Right lobe of liver (tissue), 4 donors: Measurements from ENCODE around the gene PLAC1.

ENCODE experiments used
- CTCF ChIP-seq, 4 donors: fragments of 200-600 bp in 3 of 4; fragments of 450-650 bp in 1 of 4; IDR thresholded peaks; one replicate each; pipeline versions ENCODE4 v1.5.1 to v1.8.0; 2016 to 2022; ENCODE audit warnings: antibody characterized with exemption in 4 of 4, mild to moderate bottlenecking in 2 of 4
- POLR2A ChIP-seq: fragments of 450-650 bp; IDR thresholded peaks from one replicate; pipeline ENCODE4 v1.6.1; 2017; ENCODE audit warnings: antibody characterized with exemption, mild to moderate bottlenecking
- donor health status: DM: no; HTN: no; CAD: no.
- donor health status: DM: no; HTN: no; CAD: no.
- donor health status: DM: no; HTN: yes; CAD: no.

DNA sequence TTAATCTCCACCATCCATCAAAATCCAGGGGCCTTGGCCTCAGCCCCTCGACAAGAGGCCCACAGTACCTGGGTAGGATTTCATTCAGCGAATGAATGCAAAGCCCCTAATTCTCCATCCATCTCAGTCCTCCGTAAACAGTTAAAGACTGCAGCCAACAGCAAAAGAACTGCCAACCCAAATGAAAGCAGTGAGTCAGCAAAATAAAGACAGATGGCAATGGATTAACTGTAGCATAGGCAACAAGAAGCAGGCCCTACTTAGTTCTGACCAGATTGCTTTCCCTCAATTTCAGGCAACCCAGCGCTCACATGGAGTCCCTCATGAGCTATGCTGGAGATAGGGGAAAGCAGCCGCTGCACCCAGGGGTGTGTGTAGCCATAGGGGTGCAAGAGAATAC, 21.4 kb downstream of the PLAC1 start:
- TF ChIP-seq CTCF (IDR thresholded peaks at IDR 0.05), result no peak
- TF ChIP-seq POLR2A, result no peak
